Measurements from ENCODE around the gene RMRP. TPM values are rescaled to one million over a fixed set of nuclear protein-coding genes. Genes with fewer than 3 reads are reported as not detected.
"Not testable (repeated sequence)": the region's sequence is repeated elsewhere in the genome, so short reads cannot be mapped to it uniquely, and the experiment has no call there.

Gene RMRP
- total and polyA plus RNA-seq, 9 donors: 126 to 27,726 (median 13,004) TPM; not detected in 1

DNA sequence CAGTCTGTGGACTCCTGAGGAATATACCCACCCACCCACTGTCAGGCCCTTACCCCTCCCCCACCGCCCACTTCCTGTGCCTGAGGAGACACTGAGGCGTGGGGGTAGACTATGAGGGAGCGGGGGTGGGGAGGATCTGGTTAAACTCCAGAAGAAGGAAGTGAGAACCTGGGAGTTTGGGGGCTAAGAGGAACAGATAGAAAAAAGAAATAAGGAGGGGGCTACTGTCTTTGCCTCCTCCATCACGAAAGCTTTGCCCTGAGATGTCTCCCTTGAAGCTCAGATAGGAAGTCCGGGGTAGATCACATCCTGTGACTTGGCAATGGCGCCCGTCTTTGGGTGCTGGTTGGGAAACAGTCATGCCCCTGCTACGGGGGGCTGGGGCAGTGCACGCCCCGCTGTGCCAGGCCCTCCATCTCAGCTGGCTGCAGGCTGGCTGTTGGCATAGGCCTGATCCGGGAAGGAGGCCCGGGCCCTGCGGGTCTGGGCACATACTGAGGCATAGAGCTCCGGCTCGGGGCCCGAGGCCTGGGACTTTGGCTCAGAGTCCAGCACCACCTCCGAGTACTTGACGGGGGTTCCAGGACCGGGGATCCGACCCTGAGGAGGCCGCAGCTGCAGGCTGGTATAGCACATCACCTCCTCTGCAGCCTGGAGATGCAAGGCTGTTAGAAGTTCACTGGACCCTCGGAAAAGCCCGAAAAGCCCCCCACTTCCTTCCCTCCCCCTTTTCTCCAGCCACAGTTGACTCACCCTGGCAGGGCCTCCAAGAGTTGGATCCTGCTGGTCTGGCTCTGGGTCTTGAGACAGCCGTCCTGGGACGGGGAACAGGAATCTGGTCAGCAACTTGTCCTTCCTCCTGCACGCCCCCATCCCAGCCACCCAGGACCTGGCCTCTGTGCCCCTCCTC lies 8.1 kb downstream of the RMRP start:
- H3K4me3 ChIP-seq: no peak overlapping the region
- intact Hi-C loops (cut with DNase I): loop anchor here in 1 of 4 donors (5.0 to 10.0 kb wide), 4 partner anchors 42 to 235 kb away; partner anchors contain the start of genes RUSC2 and TESK1
- no peaks in the 10 kb centered on the region for H3K9me3 ChIP-seq
- peaks cover 3% of the 10 kb centered on the region for H3K4me1 ChIP-seq (ENCODE audit: insufficient read depth)
- DNase-seq: peak in 1 of 5 donors; percentile 37
- no peaks in the 10 kb centered on the region for H3K36me3 ChIP-seq
- H3K27me3 ChIP-seq: no peaks in the 10 kb centered on the region
- no peak overlapping the region for H3K27ac ChIP-seq
- WGBS, 3 donors: 79 to 83% (median 82%) methylated on average over 25 to 26 of the region's 26 CpGs
- no peak for TF ChIP-seq EP300 (IDR thresholded peaks at IDR 0.05)
- TF ChIP-seq POLR2A (IDR thresholded peaks at IDR 0.05): no peak
- TF ChIP-seq, protein P1, sequence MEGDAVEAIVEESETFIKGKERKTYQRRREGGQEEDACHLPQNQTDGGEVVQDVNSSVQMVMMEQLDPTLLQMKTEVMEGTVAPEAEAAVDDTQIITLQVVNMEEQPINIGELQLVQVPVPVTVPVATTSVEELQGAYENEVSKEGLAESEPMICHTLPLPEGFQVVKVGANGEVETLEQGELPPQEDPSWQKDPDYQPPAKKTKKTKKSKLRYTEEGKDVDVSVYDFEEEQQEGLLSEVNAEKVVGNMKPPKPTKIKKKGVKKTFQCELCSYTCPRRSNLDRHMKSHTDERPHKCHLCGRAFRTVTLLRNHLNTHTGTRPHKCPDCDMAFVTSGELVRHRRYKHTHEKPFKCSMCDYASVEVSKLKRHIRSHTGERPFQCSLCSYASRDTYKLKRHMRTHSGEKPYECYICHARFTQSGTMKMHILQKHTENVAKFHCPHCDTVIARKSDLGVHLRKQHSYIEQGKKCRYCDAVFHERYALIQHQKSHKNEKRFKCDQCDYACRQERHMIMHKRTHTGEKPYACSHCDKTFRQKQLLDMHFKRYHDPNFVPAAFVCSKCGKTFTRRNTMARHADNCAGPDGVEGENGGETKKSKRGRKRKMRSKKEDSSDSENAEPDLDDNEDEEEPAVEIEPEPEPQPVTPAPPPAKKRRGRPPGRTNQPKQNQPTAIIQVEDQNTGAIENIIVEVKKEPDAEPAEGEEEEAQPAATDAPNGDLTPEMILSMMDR (IDR thresholded peaks at IDR 0.05): no peak

- TF ChIP-seq POLR2A (IDR thresholded peaks at IDR 0.05) (peak; percentile 88), EP300 (IDR thresholded peaks at IDR 0.05) (no peak)
- TF ChIP-seq, protein P1 (IDR thresholded peaks at IDR 0.05): peak; percentile 96 to 99 (median 98)
- peak; percentile 93 to 97 (median 95) for DNase-seq
- 0 to 1% (median 1%) methylated on average over 32 to 58 of the region's 58 CpGs for WGBS, 3 donors
- H3K36me3 ChIP-seq: no peaks in the 10 kb centered on the region
- peaks cover 3% of the 10 kb centered on the region for H3K4me1 ChIP-seq (ENCODE audit: insufficient read depth)
- intact Hi-C loops (cut with DNase I): loop anchor here in 2 of 4 donors (2.0 to 10.0 kb wide), 3 partner anchors 39 to 238 kb away; partner anchors contain the start of gene TESK1 (in 2 of the 2)
- H3K9me3 ChIP-seq: no peaks in the 10 kb centered on the region
- peak overlapping the region; percentile 42 for H3K4me3 ChIP-seq
- peak overlapping the region; percentile 48 to 78 for H3K27ac ChIP-seq
- no peaks in the 10 kb centered on the region for H3K27me3 ChIP-seq
Observed at GRCh38 chr9:35646533-35647265, 11.1 kb downstream of the RMRP start.

GRCh38 chr9:35646153-35646532 lies 11.7 kb downstream of the RMRP start:
- peak in 1 of 5 donors; percentile 52 for DNase-seq
- H3K4me3 ChIP-seq: peak overlapping the region; percentile 42
- no peaks in the 10 kb centered on the region for H3K36me3 ChIP-seq
- no peaks in the 10 kb centered on the region for H3K9me3 ChIP-seq
- H3K27me3 ChIP-seq: no peaks in the 10 kb centered on the region
- WGBS, 3 donors: 1 to 3% (median 1%) methylated on average over 11 of the region's 11 CpGs
- no peak for TF ChIP-seq EP300 (IDR thresholded peaks at IDR 0.05)
- TF ChIP-seq, protein P1 (IDR thresholded peaks at IDR 0.05): no peak
- H3K4me1 ChIP-seq (ENCODE audit: insufficient read depth): peaks cover 3% of the 10 kb centered on the region
- intact Hi-C loops (cut with DNase I): loop anchor here in 2 of 4 donors (2.0 to 10.0 kb wide), 3 partner anchors 39 to 239 kb away; partner anchors contain the start of gene TESK1 (in 2 of the 2)
- peak overlapping the region; percentile 48 to 78 for H3K27ac ChIP-seq

GRCh38 chr9:35645736-35646135 lies 12.1 kb downstream of the RMRP start:
- Histone ChIP-seq H3K4me3 (peak overlapping the region; percentile 42), H3K27ac (peak overlapping the region in 1 of 2 donors; percentile 78)
- H3K36me3 ChIP-seq; H3K27me3 ChIP-seq; H3K9me3 ChIP-seq; H3K4me1 ChIP-seq (ENCODE audit: insufficient read depth); DNase-seq: not testable (repeated sequence)
- WGBS, 3 donors: 28 to 41% (median 40%) methylated on average over 10 of the region's 10 CpGs
- intact Hi-C loops (cut with DNase I): loop anchor here in 2 of 4 donors (2.0 to 10.0 kb wide), 3 partner anchors 38 to 239 kb away; partner anchors contain the start of gene TESK1 (in 2 of the 2)
